ENCODE results near the gene PPP1R2B. TPM values are rescaled to one million over a fixed set of nuclear protein-coding genes. Genes with fewer than 3 reads are reported as not detected.

Gene PPP1R2B
- total RNA-seq, 1 donor from 2014 or later, result not detected

DNA sequence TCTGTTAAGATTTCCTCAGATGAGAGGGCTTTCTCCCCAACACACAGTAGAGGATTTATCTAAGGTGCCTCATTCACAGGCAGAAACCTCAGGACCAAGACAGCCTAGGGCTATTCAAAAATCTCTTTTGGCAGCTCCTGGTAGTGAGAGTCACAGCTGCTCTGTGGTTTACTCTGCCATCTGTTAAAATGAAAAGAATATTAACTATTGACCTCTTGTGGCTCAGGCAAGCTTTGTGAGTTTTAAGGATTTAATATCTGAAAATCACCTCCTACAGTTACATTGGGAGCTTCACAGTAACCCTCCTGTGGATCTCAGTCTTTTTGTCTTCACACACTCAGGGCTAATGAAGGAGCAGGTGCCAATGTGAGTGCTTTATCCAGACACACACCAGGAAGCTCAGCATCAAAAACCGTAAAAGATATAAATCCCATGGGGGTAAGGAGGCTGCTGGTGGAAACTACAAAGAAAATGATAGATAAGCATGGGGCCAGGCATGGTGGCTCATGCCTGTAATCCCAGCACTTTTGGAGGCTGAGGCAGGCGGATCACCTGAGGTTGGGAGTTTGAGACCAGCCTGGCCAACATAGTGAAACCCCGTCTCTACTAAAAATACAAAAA lies 29.7 kb downstream of the PPP1R2B start:
- H3K4me3 Mint-ChIP-seq (ENCODE audit: unreplicated experiment), result no peak overlapping the region
- Histone ChIP-seq H3K4me1 (ENCODE audit: insufficient read depth, low read length) (no peaks in the 10 kb centered on the region), H3K9ac (ENCODE audit: low read length) (no peak overlapping the region), H3K27ac (ENCODE audit: low read depth, low read length) (no peak overlapping the region), H3K27me3 (ENCODE audit: insufficient read depth, low read length) (no peaks in the 10 kb centered on the region), H3K4me3 (ENCODE audit: insufficient read depth, low read depth, low read length) (no peak overlapping the region), H3K79me2 (ENCODE audit: insufficient read depth, low read length) (no peaks in the 10 kb centered on the region), H3K9me3 (ENCODE audit: insufficient read depth, low read depth, low read length) (no peaks in the 10 kb centered on the region), H4K20me1 (ENCODE audit: insufficient read depth, low read length) (no peaks in the 10 kb centered on the region), H3K36me3 (ENCODE audit: insufficient read depth, low read length) (no peaks in the 10 kb centered on the region), H2AFZ (ENCODE audit: low read depth, low read length) (no peak overlapping the region), H3K4me2 (ENCODE audit: low read length) (no peak overlapping the region)
- DNase-seq (ENCODE audit: low read depth), result no peak
- H3K27ac Mint-ChIP-seq (ENCODE audit: unreplicated experiment), result no peak overlapping the region
- H3K27me3 Mint-ChIP-seq (ENCODE audit: low read depth, unreplicated experiment), result peaks cover 12% of the 10 kb centered on the region
- H3K36me3 Mint-ChIP-seq (ENCODE audit: low read depth, unreplicated experiment), result no peaks in the 10 kb centered on the region
- no peaks in the 10 kb centered on the region for H3K4me1 Mint-ChIP-seq (ENCODE audit: low read depth, unreplicated experiment)
- no peak for TF ChIP-seq EZH2 (IDR thresholded peaks at IDR 0.05; ENCODE audit: insufficient read depth, low read length)
- TF ChIP-seq, protein P1, sequence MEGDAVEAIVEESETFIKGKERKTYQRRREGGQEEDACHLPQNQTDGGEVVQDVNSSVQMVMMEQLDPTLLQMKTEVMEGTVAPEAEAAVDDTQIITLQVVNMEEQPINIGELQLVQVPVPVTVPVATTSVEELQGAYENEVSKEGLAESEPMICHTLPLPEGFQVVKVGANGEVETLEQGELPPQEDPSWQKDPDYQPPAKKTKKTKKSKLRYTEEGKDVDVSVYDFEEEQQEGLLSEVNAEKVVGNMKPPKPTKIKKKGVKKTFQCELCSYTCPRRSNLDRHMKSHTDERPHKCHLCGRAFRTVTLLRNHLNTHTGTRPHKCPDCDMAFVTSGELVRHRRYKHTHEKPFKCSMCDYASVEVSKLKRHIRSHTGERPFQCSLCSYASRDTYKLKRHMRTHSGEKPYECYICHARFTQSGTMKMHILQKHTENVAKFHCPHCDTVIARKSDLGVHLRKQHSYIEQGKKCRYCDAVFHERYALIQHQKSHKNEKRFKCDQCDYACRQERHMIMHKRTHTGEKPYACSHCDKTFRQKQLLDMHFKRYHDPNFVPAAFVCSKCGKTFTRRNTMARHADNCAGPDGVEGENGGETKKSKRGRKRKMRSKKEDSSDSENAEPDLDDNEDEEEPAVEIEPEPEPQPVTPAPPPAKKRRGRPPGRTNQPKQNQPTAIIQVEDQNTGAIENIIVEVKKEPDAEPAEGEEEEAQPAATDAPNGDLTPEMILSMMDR (IDR thresholded peaks at IDR 0.05; ENCODE audit: insufficient read depth, low read depth, low read length), result no peak
- no peak for FAIRE-seq
- H3K9me3 Mint-ChIP-seq (ENCODE audit: unreplicated experiment), result no peaks in the 10 kb centered on the region

DNA sequence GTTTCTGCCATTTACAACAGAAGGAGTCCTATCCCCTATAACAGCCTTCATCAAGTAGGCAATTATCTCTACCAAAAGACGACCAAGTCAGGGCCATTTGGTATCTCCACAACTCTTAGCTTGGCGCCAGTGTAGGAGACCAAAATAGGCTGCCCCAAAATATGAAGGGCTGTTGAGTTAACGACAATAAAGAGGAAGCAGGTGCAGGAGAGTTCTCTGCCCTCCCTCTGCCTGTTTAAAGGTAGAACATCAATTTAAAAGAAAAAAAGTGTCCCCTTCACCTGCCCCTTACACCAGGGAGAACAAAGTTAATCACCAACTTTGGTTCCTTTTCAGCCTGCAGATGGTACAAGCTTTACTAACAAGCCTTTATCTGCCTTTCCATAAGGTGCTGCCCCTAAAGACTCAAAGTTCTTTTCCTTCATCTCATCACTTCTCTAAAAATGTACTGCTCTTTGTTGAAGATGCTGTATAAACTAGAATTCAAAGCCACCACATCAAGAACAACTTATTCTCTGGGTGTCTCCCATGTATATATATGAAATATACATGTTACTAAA lies 33.3 kb downstream of the PPP1R2B start:
- H3K36me3 ChIP-seq (ENCODE audit: insufficient read depth, low read length), result no peaks in the 10 kb centered on the region
- TF ChIP-seq EZH2 (IDR thresholded peaks at IDR 0.05; ENCODE audit: insufficient read depth, low read length), result no peak
- TF ChIP-seq, protein P1 (IDR thresholded peaks at IDR 0.05; ENCODE audit: insufficient read depth, low read depth, low read length), result no peak
- H2AFZ ChIP-seq (ENCODE audit: low read depth, low read length), result no peak overlapping the region
- H3K4me3 Mint-ChIP-seq (ENCODE audit: unreplicated experiment), result no peak overlapping the region
- no peak overlapping the region for H3K27ac ChIP-seq (ENCODE audit: low read depth, low read length)
- no peaks in the 10 kb centered on the region for H3K4me1 Mint-ChIP-seq (ENCODE audit: low read depth, unreplicated experiment)
- no peaks in the 10 kb centered on the region for H3K36me3 Mint-ChIP-seq (ENCODE audit: low read depth, unreplicated experiment)
- no peak overlapping the region for H3K9ac ChIP-seq (ENCODE audit: low read length)
- H3K4me3 ChIP-seq (ENCODE audit: insufficient read depth, low read depth, low read length), result no peak overlapping the region
- no peaks in the 10 kb centered on the region for H3K9me3 ChIP-seq (ENCODE audit: insufficient read depth, low read depth, low read length)
- no peaks in the 10 kb centered on the region for H3K79me2 ChIP-seq (ENCODE audit: insufficient read depth, low read length)
- DNase-seq (ENCODE audit: low read depth) (no peak), FAIRE-seq (no peak)
- peaks cover 13% of the 10 kb centered on the region for H3K27me3 Mint-ChIP-seq (ENCODE audit: low read depth, unreplicated experiment)
- H3K27me3 ChIP-seq (ENCODE audit: insufficient read depth, low read length), result no peaks in the 10 kb centered on the region
- H3K4me2 ChIP-seq (ENCODE audit: low read length), result no peak overlapping the region
- no peaks in the 10 kb centered on the region for H3K9me3 Mint-ChIP-seq (ENCODE audit: unreplicated experiment)
- H4K20me1 ChIP-seq (ENCODE audit: insufficient read depth, low read length), result no peaks in the 10 kb centered on the region
- no peak overlapping the region for H3K27ac Mint-ChIP-seq (ENCODE audit: unreplicated experiment)
- no peaks in the 10 kb centered on the region for H3K4me1 ChIP-seq (ENCODE audit: insufficient read depth, low read length)

DNA sequence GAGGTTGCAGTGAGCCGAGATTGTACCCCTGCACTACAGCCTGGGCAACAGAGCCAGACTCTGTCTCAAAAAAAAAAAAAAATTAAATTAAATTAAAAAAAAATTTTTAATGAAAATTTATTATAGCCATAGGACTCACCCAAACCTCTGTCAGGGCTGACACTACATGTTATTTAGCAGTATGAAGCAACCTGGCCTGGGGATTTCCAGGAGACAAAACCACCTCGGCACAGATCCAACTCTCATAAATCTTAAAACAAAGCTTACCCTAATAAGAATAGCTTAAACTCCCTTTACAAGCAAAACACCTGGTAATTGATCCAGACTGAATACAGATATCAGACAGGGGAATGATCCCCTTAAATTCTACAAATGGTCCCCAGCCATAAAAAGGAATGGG lies 38.4 kb downstream of the PPP1R2B start:
- Histone ChIP-seq H3K27ac (ENCODE audit: low read depth, low read length) (no peak overlapping the region), H3K4me1 (ENCODE audit: insufficient read depth, low read length) (no peaks in the 10 kb centered on the region), H3K9me3 (ENCODE audit: insufficient read depth, low read depth, low read length) (no peaks in the 10 kb centered on the region), H3K9ac (ENCODE audit: low read length) (no peak overlapping the region), H3K27me3 (ENCODE audit: insufficient read depth, low read length) (no peaks in the 10 kb centered on the region), H3K4me2 (ENCODE audit: low read length) (no peak overlapping the region), H2AFZ (ENCODE audit: low read depth, low read length) (no peak overlapping the region), H3K79me2 (ENCODE audit: insufficient read depth, low read length) (no peaks in the 10 kb centered on the region), H4K20me1 (ENCODE audit: insufficient read depth, low read length) (no peaks in the 10 kb centered on the region), H3K36me3 (ENCODE audit: insufficient read depth, low read length) (no peaks in the 10 kb centered on the region), H3K4me3 (ENCODE audit: insufficient read depth, low read depth, low read length) (no peak overlapping the region)
- Mint-ChIP-seq H3K9me3 (ENCODE audit: unreplicated experiment) (no peaks in the 10 kb centered on the region), H3K4me3 (ENCODE audit: unreplicated experiment) (no peak overlapping the region), H3K27me3 (ENCODE audit: low read depth, unreplicated experiment) (peaks cover 12% of the 10 kb centered on the region), H3K4me1 (ENCODE audit: low read depth, unreplicated experiment) (no peaks in the 10 kb centered on the region), H3K36me3 (ENCODE audit: low read depth, unreplicated experiment) (no peaks in the 10 kb centered on the region), H3K27ac (ENCODE audit: unreplicated experiment) (no peak overlapping the region)
- no peak for FAIRE-seq
- no peak for TF ChIP-seq EZH2 (IDR thresholded peaks at IDR 0.05; ENCODE audit: insufficient read depth, low read length)
- TF ChIP-seq, protein P1 (IDR thresholded peaks at IDR 0.05; ENCODE audit: insufficient read depth, low read depth, low read length), result no peak
- no peak for DNase-seq (ENCODE audit: low read depth)

Measured in astrocyte (in vitro differentiated cells and primary cell).